Measurements from ENCODE around the gene TRIM9. TPM values are rescaled to one million over a fixed set of nuclear protein-coding genes. Genes with fewer than 3 reads are reported as not detected.

Gene TRIM9
- total and polyA plus RNA-seq, 2 donors (not counting 3 experiments of a cell fraction or from before 2014, with no cell fraction given): not detected

DNA sequence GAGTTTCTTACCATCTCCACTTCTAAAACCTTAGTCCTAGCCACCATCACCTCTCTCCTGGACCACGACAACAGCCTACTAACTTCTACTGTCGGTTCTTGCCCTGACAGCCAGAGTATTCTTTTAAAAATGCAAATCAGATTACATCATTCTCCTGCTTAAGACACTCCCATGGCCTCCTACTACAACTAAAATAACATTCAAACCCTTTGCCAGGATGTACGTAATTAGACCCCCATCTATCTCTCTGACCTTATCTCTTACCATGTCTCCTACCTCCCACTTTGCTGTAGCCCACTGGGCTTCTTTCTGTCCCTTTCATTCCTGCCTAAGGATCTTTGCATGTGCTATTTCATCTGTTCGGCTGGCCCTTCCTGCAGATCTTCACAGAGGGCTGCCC, 27.6 kb downstream of the TRIM9 start:
- intact Hi-C loops (cut with micrococcal nuclease): no loop called here
- CTCF ChIA-PET: no interaction called here
- POLR2A ChIA-PET: no interaction called here

More for the DNA sequence above, 27.6 kb downstream of the TRIM9 start:
- no peaks in the 10 kb centered on the region for H3K79me2 ChIP-seq (ENCODE audit: control insufficient read depth, insufficient read depth, low read length)
- no peak overlapping the region for H2AFZ ChIP-seq (ENCODE audit: low read depth, low read length)
- no peak overlapping the region for H3K4me3 ChIP-seq (replicated peaks in 1 of 3; ENCODE audit: insufficient read depth in 1 of 3, low read depth in 1 of 3, low read length in 3 of 3)
- no peaks in the 10 kb centered on the region for H3K36me3 ChIP-seq (ENCODE audit: control insufficient read depth in 2 of 2, extremely low read depth in 1 of 2, insufficient read depth in 2 of 2, low read length in 2 of 2)
- H3K9me1 ChIP-seq (replicated peaks; ENCODE audit: control insufficient read depth, extremely low read depth, insufficient read depth, low read length): no peaks in the 10 kb centered on the region
- no peaks in the 10 kb centered on the region for H3K4me1 ChIP-seq (ENCODE audit: control insufficient read depth, extremely low read depth, insufficient read depth, low read length)
- no peak for FAIRE-seq
- no peaks in the 10 kb centered on the region for H3K9me3 ChIP-seq (replicated peaks; ENCODE audit: control insufficient read depth, insufficient read depth, low read length)
- dilution Hi-C loops (cut with MboI; ENCODE audit: extremely low pct_ligation_motif_present, low sequenced_read_pairs): no loop called here
- no TSS peak for BruUV-seq (replicated peaks)
- no peak overlapping the region for H3K9ac ChIP-seq (replicated peaks; ENCODE audit: extremely low read depth, insufficient read depth, low read length)
- peaks cover 0 to 4% of the 10 kb centered on the region in 2 experiments for H3K27me3 ChIP-seq (ENCODE audit: control insufficient read depth in 2 of 2, insufficient read depth in 2 of 2, low read length in 2 of 2)
- TF ChIP-seq CTCF (IDR thresholded peaks at IDR 0.05; ENCODE audit: extremely low read depth in 1 of 2, insufficient read depth in 1 of 2, low read depth in 1 of 2, low read length in 2 of 2) (no peak), JUN (IDR thresholded peaks at IDR 0.05; ENCODE audit: borderline replicate concordance, insufficient read depth, insufficient read length, low read depth) (no peak), FOS (IDR thresholded peaks at IDR 0.05; ENCODE audit: borderline replicate concordance, insufficient read depth, low read length) (no peak), MYC (IDR thresholded peaks at IDR 0.05; ENCODE audit: low read depth, low read length) (no peak), MAX (IDR thresholded peaks at IDR 0.05; ENCODE audit: insufficient read depth, insufficient read length) (no peak), POLR2A (IDR thresholded peaks at IDR 0.05; ENCODE audit: low read depth, low read length) (no peak), POLR2AphosphoS5 (IDR thresholded peaks at IDR 0.05; ENCODE audit: insufficient read depth, low read depth, low read length) (no peak), EZH2 (IDR thresholded peaks at IDR 0.05; ENCODE audit: borderline replicate concordance, low read depth, low read length, severe bottlenecking) (no peak), GATA2 (IDR thresholded peaks at IDR 0.05; ENCODE audit: insufficient read depth, insufficient read length, low read depth, low read length) (no peak)
- no peak for DNase-seq (ENCODE audit: low read depth, low spot score)
- H3K27ac ChIP-seq (ENCODE audit: insufficient read depth, low read depth, low read length): no peak overlapping the region
- no peak overlapping the region for H3K4me2 ChIP-seq (ENCODE audit: insufficient read depth, low read length)
- H4K20me1 ChIP-seq (replicated peaks; ENCODE audit: control insufficient read depth, extremely low read depth, insufficient read depth, low read length): no peaks in the 10 kb centered on the region

All from endothelial cell of umbilical vein (primary cell).